ENCODE measurements around the gene CAMTA2.

Gene CAMTA2

DNA sequence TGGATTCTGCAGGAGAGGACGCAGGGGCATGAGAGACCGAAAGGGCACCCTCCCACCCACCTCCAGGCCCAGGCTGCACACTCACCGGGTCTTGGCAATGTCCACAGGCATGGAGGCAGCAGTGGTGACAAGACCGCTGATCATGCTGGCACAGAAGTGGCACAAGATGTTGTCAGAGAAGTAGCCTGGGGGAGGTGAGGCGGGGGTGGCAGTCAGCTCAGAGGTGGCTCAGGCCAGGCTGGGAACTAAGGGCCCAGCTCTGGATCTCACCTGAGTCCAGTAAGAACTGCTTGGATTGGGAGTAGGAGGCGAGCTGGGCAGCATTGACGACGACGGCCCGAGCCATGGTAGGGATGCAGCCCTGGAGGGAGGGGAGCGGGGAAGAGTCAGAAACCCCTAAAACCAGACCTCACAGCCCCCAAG lies 49.4 kb downstream of the CAMTA2 start:
- H3K27me3 ChIP-seq (ENCODE audit: control insufficient read depth, insufficient read depth, low read length): no peaks in the 10 kb centered on the region
- H3K4me2 ChIP-seq (ENCODE audit: low read length): no peak overlapping the region
- no peak for TF ChIP-seq CTCF (IDR thresholded peaks at IDR 0.05)
- no peak overlapping the region for H2AFZ ChIP-seq
- no peak overlapping the region for H3K9ac ChIP-seq
- no peaks in the 10 kb centered on the region for H3K36me3 ChIP-seq (ENCODE audit: control insufficient read depth, insufficient read depth, low read length)
- H3K4me3 ChIP-seq (ENCODE audit: low read depth, low read length): no peak overlapping the region
- H3K4me1 ChIP-seq: peaks cover 17% of the 10 kb centered on the region
- H3K27ac ChIP-seq: no peak overlapping the region
- H3K9me3 ChIP-seq (ENCODE audit: control insufficient read depth, low read length): no peaks in the 10 kb centered on the region
- peaks cover 20% of the 10 kb centered on the region for H3K79me2 ChIP-seq

DNA sequence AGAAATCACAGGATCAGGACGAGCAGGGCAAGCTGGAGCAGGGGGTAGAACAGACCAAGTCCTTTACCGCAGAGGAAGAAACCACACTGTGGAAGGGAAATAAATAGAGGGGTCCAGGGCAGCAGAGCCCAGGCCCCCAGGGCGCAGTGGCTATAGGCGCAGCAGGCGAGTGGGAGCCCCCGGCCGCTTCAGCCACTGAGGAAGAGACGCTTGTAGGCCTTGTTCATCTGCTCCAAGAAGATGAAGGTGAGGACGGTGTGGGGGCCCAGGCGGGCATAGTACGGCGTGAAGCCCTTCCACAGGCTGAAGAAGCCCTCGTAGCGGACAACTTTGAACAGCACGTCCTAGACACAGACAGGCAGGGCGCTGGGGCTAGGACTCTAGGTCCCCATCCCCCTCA lies 49.9 kb downstream of the CAMTA2 start:
- H3K9ac ChIP-seq: no peak overlapping the region
- H3K27me3 ChIP-seq (ENCODE audit: control insufficient read depth, insufficient read depth, low read length): no peaks in the 10 kb centered on the region
- no peaks in the 10 kb centered on the region for H3K9me3 ChIP-seq (ENCODE audit: control insufficient read depth, low read length)
- H3K4me2 ChIP-seq (ENCODE audit: low read length): no peak overlapping the region
- peaks cover 17% of the 10 kb centered on the region for H3K4me1 ChIP-seq
- no peak overlapping the region for H3K4me3 ChIP-seq (ENCODE audit: low read depth, low read length)
- peaks cover 20% of the 10 kb centered on the region for H3K79me2 ChIP-seq
- H3K27ac ChIP-seq: no peak overlapping the region
- no peak for TF ChIP-seq CTCF (IDR thresholded peaks at IDR 0.05)
- no peak overlapping the region for H2AFZ ChIP-seq
- no peaks in the 10 kb centered on the region for H3K36me3 ChIP-seq (ENCODE audit: control insufficient read depth, insufficient read depth, low read length)

DNA sequence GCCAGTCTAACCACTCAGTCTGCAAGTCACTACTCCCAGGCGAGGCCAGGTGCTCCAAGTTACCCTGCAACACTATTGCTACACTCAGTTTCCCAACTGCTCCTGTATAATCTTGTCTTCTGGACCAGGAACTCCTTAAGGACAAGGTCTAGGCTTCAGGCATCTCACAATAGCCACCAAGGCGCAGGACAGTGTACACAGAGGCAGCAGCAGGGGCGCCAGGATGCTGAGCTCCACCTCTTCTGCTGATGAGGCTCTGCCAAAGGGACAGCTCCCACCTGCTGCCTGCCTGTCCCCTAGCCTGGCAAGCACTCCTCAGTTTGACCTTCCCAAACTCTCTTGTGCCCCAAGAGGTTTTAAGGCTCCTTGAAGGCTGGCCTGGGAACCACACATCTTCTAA lies 51.0 kb downstream of the CAMTA2 start:
- Histone ChIP-seq H3K27me3 (ENCODE audit: control insufficient read depth, insufficient read depth, low read length) (no peaks in the 10 kb centered on the region), H3K4me3 (ENCODE audit: low read depth, low read length) (no peak overlapping the region), H2AFZ (no peak overlapping the region), H3K4me1 (peaks cover 12% of the 10 kb centered on the region), H3K9ac (no peak overlapping the region), H3K36me3 (ENCODE audit: control insufficient read depth, insufficient read depth, low read length) (no peaks in the 10 kb centered on the region), H3K4me2 (ENCODE audit: low read length) (no peak overlapping the region), H3K9me3 (ENCODE audit: control insufficient read depth, low read length) (no peaks in the 10 kb centered on the region), H3K27ac (no peak overlapping the region), H3K79me2 (peaks cover 15% of the 10 kb centered on the region)
- TF ChIP-seq CTCF (IDR thresholded peaks at IDR 0.05): no peak

DNA sequence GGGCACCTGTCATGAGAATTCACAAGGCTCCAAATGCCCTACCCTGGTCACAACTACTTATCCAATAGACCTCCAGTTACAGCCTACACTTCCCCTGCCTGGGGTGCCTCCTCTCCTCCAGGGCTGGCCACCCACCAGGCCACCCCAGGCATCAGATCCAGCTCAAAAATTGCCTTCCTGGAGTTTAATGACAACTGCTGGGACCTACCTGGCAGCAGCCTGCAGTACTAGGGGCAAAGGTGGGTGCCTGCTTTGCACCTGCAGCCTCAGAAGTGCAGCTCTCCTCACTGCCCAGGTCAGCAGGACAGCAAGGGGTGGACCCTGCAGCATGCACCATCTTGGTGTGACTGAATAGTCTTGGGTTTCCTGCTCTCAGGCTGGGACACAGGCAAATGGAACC lies 51.8 kb downstream of the CAMTA2 start:
- Histone ChIP-seq H3K9ac (no peak overlapping the region), H3K27me3 (ENCODE audit: control insufficient read depth, insufficient read depth, low read length) (no peaks in the 10 kb centered on the region), H3K36me3 (ENCODE audit: control insufficient read depth, insufficient read depth, low read length) (no peaks in the 10 kb centered on the region), H3K27ac (no peak overlapping the region), H3K79me2 (peaks cover 9% of the 10 kb centered on the region), H3K4me1 (peaks cover 6% of the 10 kb centered on the region), H2AFZ (no peak overlapping the region), H3K4me2 (ENCODE audit: low read length) (no peak overlapping the region), H3K9me3 (ENCODE audit: control insufficient read depth, low read length) (no peaks in the 10 kb centered on the region), H3K4me3 (ENCODE audit: low read depth, low read length) (no peak overlapping the region)
- no peak for TF ChIP-seq CTCF (IDR thresholded peaks at IDR 0.05)

GRCh38 chr17:4934173-4934979 lies 53.1 kb downstream of the CAMTA2 start:
- H3K4me2 ChIP-seq (ENCODE audit: low read length): no peak overlapping the region
- H3K36me3 ChIP-seq (ENCODE audit: control insufficient read depth, insufficient read depth, low read length): no peaks in the 10 kb centered on the region
- H3K27ac ChIP-seq: no peak overlapping the region
- H3K9ac ChIP-seq: no peak overlapping the region
- peaks cover 8% of the 10 kb centered on the region for H3K79me2 ChIP-seq
- no peaks in the 10 kb centered on the region for H3K27me3 ChIP-seq (ENCODE audit: control insufficient read depth, insufficient read depth, low read length)
- H2AFZ ChIP-seq: peak overlapping the region; percentile 16
- H3K4me3 ChIP-seq (ENCODE audit: low read depth, low read length): no peak overlapping the region
- no peaks in the 10 kb centered on the region for H3K9me3 ChIP-seq (ENCODE audit: control insufficient read depth, low read length)
- peaks cover 6% of the 10 kb centered on the region for H3K4me1 ChIP-seq
- TF ChIP-seq CTCF (IDR thresholded peaks at IDR 0.05): no peak

Data from parathyroid adenoma (tissue), 2 donors.